ENCODE data around the gene GNAT3.

GNAT3 gene

GRCh38 chr7:80415522-80415921, 96.3 kb downstream of the GNAT3 start:
- TF ChIP-seq SPI1 (IDR thresholded peaks at IDR 0.05; ENCODE audit: low read depth, low read length) = no peak
- TF ChIP-seq POU2F2 (IDR thresholded peaks at IDR 0.05; ENCODE audit: low read depth, low read length) = no peak
- no peak for TF ChIP-seq PAX5 (IDR thresholded peaks at IDR 0.05; ENCODE audit: insufficient read depth, low read length, severe bottlenecking)
- TF ChIP-seq POLR2AphosphoS5 (IDR thresholded peaks at IDR 0.05; ENCODE audit: low read depth, low read length) = no peak
- TF ChIP-seq TAF1 (IDR thresholded peaks at IDR 0.05; ENCODE audit: low read depth, low read length) = no peak
- no peak for TF ChIP-seq POLR2A (IDR thresholded peaks at IDR 0.05; ENCODE audit: low read depth, low read length)
- no peak for DNase-seq (ENCODE audit: insufficient read length, low spot score)
- no peak for FAIRE-seq

- TF ChIP-seq SPI1 (IDR thresholded peaks at IDR 0.05; ENCODE audit: low read depth, low read length) = no peak
- TF ChIP-seq TAF1 (IDR thresholded peaks at IDR 0.05; ENCODE audit: low read depth, low read length) = no peak
- no peak for TF ChIP-seq POLR2A (IDR thresholded peaks at IDR 0.05; ENCODE audit: low read depth, low read length)
- TF ChIP-seq POLR2AphosphoS5 (IDR thresholded peaks at IDR 0.05; ENCODE audit: low read depth, low read length) = no peak
- no peak for DNase-seq (ENCODE audit: insufficient read length, low spot score)
- FAIRE-seq = no peak
Measured at GRCh38 chr7:80415114-80415513, 96.8 kb downstream of the GNAT3 start.

- TF ChIP-seq POLR2A (IDR thresholded peaks at IDR 0.05; ENCODE audit: low read depth, low read length) = no peak
- FAIRE-seq (no peak), DNase-seq (ENCODE audit: insufficient read length, low spot score) (no peak)
Measured at GRCh38 chr7:80414331-80414730, 97.5 kb downstream of the GNAT3 start.

GRCh38 chr7:80413383-80413945, 98.4 kb downstream of the GNAT3 start:
- DNase-seq (ENCODE audit: insufficient read length, low spot score) (no peak), FAIRE-seq (no peak)
- no peak for TF ChIP-seq POLR2A (IDR thresholded peaks at IDR 0.05; ENCODE audit: low read depth, low read length)
- TF ChIP-seq SPI1 (IDR thresholded peaks at IDR 0.05; ENCODE audit: low read depth, low read length) = no peak
- TF ChIP-seq POU2F2 (IDR thresholded peaks at IDR 0.05; ENCODE audit: low read depth, low read length) = no peak
- TF ChIP-seq PAX5 (IDR thresholded peaks at IDR 0.05; ENCODE audit: insufficient read depth, low read length, severe bottlenecking) = no peak

- DNase-seq (ENCODE audit: insufficient read length, low spot score) = no peak
- no peak for TF ChIP-seq POLR2A (IDR thresholded peaks at IDR 0.05; ENCODE audit: low read depth, low read length)
- no peak for TF ChIP-seq SPI1 (IDR thresholded peaks at IDR 0.05; ENCODE audit: low read depth, low read length)
- no peak for TF ChIP-seq PAX5 (IDR thresholded peaks at IDR 0.05; ENCODE audit: insufficient read depth, low read length, severe bottlenecking)
- no peak for TF ChIP-seq POU2F2 (IDR thresholded peaks at IDR 0.05; ENCODE audit: low read depth, low read length)
- TF ChIP-seq TAF1 (IDR thresholded peaks at IDR 0.05; ENCODE audit: low read depth, low read length) = no peak
- TF ChIP-seq POLR2AphosphoS5 (IDR thresholded peaks at IDR 0.05; ENCODE audit: low read depth, low read length) = no peak
- no peak for FAIRE-seq
Measured at GRCh38 chr7:80412842-80413241, 99.0 kb downstream of the GNAT3 start.

- no peak for TF ChIP-seq SPI1 (IDR thresholded peaks at IDR 0.05; ENCODE audit: low read depth, low read length)
- TF ChIP-seq POLR2AphosphoS5 (IDR thresholded peaks at IDR 0.05; ENCODE audit: low read depth, low read length) = no peak
- no peak for TF ChIP-seq POLR2A (IDR thresholded peaks at IDR 0.05; ENCODE audit: low read depth, low read length)
- no peak for TF ChIP-seq POU2F2 (IDR thresholded peaks at IDR 0.05; ENCODE audit: low read depth, low read length)
- no peak for TF ChIP-seq TAF1 (IDR thresholded peaks at IDR 0.05; ENCODE audit: low read depth, low read length)
- no peak for TF ChIP-seq PAX5 (IDR thresholded peaks at IDR 0.05; ENCODE audit: insufficient read depth, low read length, severe bottlenecking)
- DNase-seq (ENCODE audit: insufficient read length, low spot score) = no peak
- no peak for FAIRE-seq
Measured at GRCh38 chr7:80411621-80412020, 100.2 kb downstream of the GNAT3 start.

GRCh38 chr7:80410081-80410480, 101.8 kb downstream of the GNAT3 start:
- FAIRE-seq (no peak), DNase-seq (ENCODE audit: insufficient read length, low spot score) (no peak)
- TF ChIP-seq TAF1 (IDR thresholded peaks at IDR 0.05; ENCODE audit: low read depth, low read length) = no peak
- no peak for TF ChIP-seq POLR2AphosphoS5 (IDR thresholded peaks at IDR 0.05; ENCODE audit: low read depth, low read length)
- no peak for TF ChIP-seq POLR2A (IDR thresholded peaks at IDR 0.05; ENCODE audit: low read depth, low read length)
- TF ChIP-seq PAX5 (IDR thresholded peaks at IDR 0.05; ENCODE audit: insufficient read depth, low read length, severe bottlenecking) = no peak
- no peak for TF ChIP-seq SPI1 (IDR thresholded peaks at IDR 0.05; ENCODE audit: low read depth, low read length)
- TF ChIP-seq POU2F2 (IDR thresholded peaks at IDR 0.05; ENCODE audit: low read depth, low read length) = no peak
